H1 (cell line): Measurements from ENCODE around the gene FCRL6. TPM values are rescaled to one million over a fixed set of nuclear protein-coding genes. Genes with fewer than 3 reads are reported as not detected.

ENCODE experiments used
- FOSL1 ChIP-seq: IDR thresholded peaks from 2 replicates; pipeline ENCODE4 v1.6.1; 2011; ENCODE audit warnings: mild to moderate bottlenecking, low read depth, low read length, moderate library complexity; ENCODE audit not compliant: insufficient read depth
- GTF2F1 ChIP-seq: IDR thresholded peaks from 2 replicates; pipeline ENCODE4 v1.6.1; 2012; ENCODE audit warnings: low read depth, low read length, improper control_type of control experiment, borderline replicate concordance
- JUND ChIP-seq: IDR thresholded peaks from 2 replicates; pipeline ENCODE4 v1.6.1; 2011; ENCODE audit warnings: mild to moderate bottlenecking, improper control_type of control experiment, low read length
- KDM5A ChIP-seq: fragments of 200-600 bp; IDR thresholded peaks from 2 replicates; pipeline ENCODE4 v1.7.1; 2012; ENCODE audit warnings: mild to moderate bottlenecking, low read length, inconsistent platforms, mixed read lengths
- SAP30 ChIP-seq: fragments of 300-600 bp; sonication (generic); IDR thresholded peaks from 2 replicates; pipeline ENCODE4 v1.7.1; 2012; ENCODE audit warnings: low read length, moderate library complexity, mild to moderate bottlenecking, inconsistent platforms; ENCODE audit not compliant: insufficient read depth, insufficient replicate concordance
- SIN3A ChIP-seq, 2 experiments: IDR thresholded peaks in 1 of 2; conservative IDR thresholded peaks in 1 of 2; 2 replicates each; pipeline ENCODE4 v1.6.1; 2011 to 2012; ENCODE audit warnings: low read length in 2 of 2, improper control_type of control experiment in 1 of 2, low read depth in 1 of 2, mild to moderate bottlenecking in 1 of 2
- SP1 ChIP-seq: IDR thresholded peaks from 2 replicates; pipeline ENCODE4 v1.6.1; 2011; ENCODE audit warnings: low read depth, low read length
- TAF7 ChIP-seq: optimal IDR thresholded peaks from 2 replicates; pipeline ENCODE3; 2011; ENCODE audit warnings: low read depth, mild to moderate bottlenecking, inconsistent platforms, low read length, moderate library complexity, borderline replicate concordance
- TEAD4 ChIP-seq: IDR thresholded peaks from 2 replicates; pipeline ENCODE4 v1.6.1; 2012; ENCODE audit warnings: low read depth, low read length, inconsistent platforms, mixed read lengths
- ZNF274 ChIP-seq: IDR thresholded peaks from 2 replicates; pipeline ENCODE4 v1.7.0; 2012; ENCODE audit warnings: low read length, borderline replicate concordance; ENCODE audit errors: extremely low read depth
- polyA plus RNA-seq, 7 experiments: library from polyadenylated mRNA; depleted of rRNA in 3 of 7; stranded (reverse) in 5 of 7; unstranded in 2 of 7; fragments of >200 nt in 5 of 7; fragments of 200-250 nt in 2 of 7; gene quantifications; 1 replicate in 5 of 7; 2 replicates in 1 of 7; 4 replicates in 1 of 7; pipeline versions ENCODE4 v1.2.1 to v1.2.3, GENCODE V29; 2011 to 2013; ENCODE audit warnings: missing spikeins in 2 of 7, mixed read lengths in 2 of 7
- total RNA-seq: library from RNA; stranded (reverse); fragmentation: NEBNext Ultra II Directional; extraction: Animal tissue kit (Norgen Biotek cat#: 25700); gene quantifications from 2 replicates; pipeline ENCODE4 v1.2.1, GENCODE V29; 2021
- TF ChIP-seq, protein P1 (sequence below): fragments of 300-600 bp; sonication (generic); IDR thresholded peaks from 2 replicates; pipeline ENCODE4 v1.7.1; 2012; ENCODE audit warnings: low read length, moderate library complexity, mild to moderate bottlenecking, inconsistent platforms; ENCODE audit not compliant: insufficient replicate concordance

Gene FCRL6
- total and polyA plus RNA-seq, 2 of the 8 experiments (the other 6 are each of a cell fraction or from before 2014, with no cell fraction given): not detected

DNA sequence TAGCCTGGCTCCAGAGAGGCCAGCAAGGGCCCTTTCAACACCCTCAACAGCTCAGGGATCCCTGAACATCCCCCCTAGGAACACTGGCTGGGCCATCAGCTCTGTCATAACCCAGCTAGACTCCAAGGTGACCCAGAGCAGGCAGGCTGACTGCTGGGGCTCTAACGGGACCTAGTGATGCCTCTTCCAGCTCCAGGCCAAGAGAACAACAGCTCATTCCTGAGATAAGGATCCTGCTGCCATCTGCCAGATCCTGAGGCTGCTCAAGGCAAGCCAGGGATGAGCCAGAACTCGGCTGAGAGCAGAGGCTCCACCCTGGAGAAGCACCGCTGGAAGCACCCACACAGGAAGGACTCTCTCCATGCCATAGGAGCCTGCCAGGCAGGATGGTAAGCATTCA lies 58.3 kb downstream of the FCRL6 start (continued):
- TF ChIP-seq, protein P1, sequence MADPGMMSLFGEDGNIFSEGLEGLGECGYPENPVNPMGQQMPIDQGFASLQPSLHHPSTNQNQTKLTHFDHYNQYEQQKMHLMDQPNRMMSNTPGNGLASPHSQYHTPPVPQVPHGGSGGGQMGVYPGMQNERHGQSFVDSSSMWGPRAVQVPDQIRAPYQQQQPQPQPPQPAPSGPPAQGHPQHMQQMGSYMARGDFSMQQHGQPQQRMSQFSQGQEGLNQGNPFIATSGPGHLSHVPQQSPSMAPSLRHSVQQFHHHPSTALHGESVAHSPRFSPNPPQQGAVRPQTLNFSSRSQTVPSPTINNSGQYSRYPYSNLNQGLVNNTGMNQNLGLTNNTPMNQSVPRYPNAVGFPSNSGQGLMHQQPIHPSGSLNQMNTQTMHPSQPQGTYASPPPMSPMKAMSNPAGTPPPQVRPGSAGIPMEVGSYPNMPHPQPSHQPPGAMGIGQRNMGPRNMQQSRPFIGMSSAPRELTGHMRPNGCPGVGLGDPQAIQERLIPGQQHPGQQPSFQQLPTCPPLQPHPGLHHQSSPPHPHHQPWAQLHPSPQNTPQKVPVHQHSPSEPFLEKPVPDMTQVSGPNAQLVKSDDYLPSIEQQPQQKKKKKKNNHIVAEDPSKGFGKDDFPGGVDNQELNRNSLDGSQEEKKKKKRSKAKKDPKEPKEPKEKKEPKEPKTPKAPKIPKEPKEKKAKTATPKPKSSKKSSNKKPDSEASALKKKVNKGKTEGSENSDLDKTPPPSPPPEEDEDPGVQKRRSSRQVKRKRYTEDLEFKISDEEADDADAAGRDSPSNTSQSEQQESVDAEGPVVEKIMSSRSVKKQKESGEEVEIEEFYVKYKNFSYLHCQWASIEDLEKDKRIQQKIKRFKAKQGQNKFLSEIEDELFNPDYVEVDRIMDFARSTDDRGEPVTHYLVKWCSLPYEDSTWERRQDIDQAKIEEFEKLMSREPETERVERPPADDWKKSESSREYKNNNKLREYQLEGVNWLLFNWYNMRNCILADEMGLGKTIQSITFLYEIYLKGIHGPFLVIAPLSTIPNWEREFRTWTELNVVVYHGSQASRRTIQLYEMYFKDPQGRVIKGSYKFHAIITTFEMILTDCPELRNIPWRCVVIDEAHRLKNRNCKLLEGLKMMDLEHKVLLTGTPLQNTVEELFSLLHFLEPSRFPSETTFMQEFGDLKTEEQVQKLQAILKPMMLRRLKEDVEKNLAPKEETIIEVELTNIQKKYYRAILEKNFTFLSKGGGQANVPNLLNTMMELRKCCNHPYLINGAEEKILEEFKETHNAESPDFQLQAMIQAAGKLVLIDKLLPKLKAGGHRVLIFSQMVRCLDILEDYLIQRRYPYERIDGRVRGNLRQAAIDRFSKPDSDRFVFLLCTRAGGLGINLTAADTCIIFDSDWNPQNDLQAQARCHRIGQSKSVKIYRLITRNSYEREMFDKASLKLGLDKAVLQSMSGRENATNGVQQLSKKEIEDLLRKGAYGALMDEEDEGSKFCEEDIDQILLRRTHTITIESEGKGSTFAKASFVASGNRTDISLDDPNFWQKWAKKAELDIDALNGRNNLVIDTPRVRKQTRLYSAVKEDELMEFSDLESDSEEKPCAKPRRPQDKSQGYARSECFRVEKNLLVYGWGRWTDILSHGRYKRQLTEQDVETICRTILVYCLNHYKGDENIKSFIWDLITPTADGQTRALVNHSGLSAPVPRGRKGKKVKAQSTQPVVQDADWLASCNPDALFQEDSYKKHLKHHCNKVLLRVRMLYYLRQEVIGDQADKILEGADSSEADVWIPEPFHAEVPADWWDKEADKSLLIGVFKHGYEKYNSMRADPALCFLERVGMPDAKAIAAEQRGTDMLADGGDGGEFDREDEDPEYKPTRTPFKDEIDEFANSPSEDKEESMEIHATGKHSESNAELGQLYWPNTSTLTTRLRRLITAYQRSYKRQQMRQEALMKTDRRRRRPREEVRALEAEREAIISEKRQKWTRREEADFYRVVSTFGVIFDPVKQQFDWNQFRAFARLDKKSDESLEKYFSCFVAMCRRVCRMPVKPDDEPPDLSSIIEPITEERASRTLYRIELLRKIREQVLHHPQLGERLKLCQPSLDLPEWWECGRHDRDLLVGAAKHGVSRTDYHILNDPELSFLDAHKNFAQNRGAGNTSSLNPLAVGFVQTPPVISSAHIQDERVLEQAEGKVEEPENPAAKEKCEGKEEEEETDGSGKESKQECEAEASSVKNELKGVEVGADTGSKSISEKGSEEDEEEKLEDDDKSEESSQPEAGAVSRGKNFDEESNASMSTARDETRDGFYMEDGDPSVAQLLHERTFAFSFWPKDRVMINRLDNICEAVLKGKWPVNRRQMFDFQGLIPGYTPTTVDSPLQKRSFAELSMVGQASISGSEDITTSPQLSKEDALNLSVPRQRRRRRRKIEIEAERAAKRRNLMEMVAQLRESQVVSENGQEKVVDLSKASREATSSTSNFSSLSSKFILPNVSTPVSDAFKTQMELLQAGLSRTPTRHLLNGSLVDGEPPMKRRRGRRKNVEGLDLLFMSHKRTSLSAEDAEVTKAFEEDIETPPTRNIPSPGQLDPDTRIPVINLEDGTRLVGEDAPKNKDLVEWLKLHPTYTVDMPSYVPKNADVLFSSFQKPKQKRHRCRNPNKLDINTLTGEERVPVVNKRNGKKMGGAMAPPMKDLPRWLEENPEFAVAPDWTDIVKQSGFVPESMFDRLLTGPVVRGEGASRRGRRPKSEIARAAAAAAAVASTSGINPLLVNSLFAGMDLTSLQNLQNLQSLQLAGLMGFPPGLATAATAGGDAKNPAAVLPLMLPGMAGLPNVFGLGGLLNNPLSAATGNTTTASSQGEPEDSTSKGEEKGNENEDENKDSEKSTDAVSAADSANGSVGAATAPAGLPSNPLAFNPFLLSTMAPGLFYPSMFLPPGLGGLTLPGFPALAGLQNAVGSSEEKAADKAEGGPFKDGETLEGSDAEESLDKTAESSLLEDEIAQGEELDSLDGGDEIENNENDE: no peak
- TF ChIP-seq TEAD4 (no peak), TAF7 (no peak), FOSL1 (no peak), KDM5A (no peak), ZNF274 (no peak), SAP30 (no peak), JUND (no peak), GTF2F1 (no peak), SP1 (no peak), SIN3A (conservative IDR thresholded peaks at IDR 0.05 in 1 of 2, IDR thresholded peaks at IDR 0.05 in 1 of 2; ENCODE audit: low read depth in 1 of 2, low read length in 2 of 2) (no peak)
